ENCODE data around the gene ZFYVE27. TPM values are rescaled to one million over a fixed set of nuclear protein-coding genes. Genes with fewer than 3 reads are reported as not detected.

The ZFYVE27 gene
- total RNA-seq, 2 experiments from 2014 or later: 24.0 to 33.0 TPM

- no peaks in the 10 kb centered on the region for H4K20me1 ChIP-seq (ENCODE audit: insufficient read depth, low read length)
- ChIA-PET CTCF (ENCODE audit: unreplicated experiment) (interaction anchor here (1.6 kb wide), 1 partner anchor 21 kb away, joined by 5 read pairs; no protein-coding TSS in a partner anchor), POLR2A (no interaction called here)
- intact Hi-C loops (cut with micrococcal nuclease; ENCODE audit: unreplicated experiment): no loop called here
- H3K4me2 ChIP-seq (ENCODE audit: low read length): no peak overlapping the region
- no peaks in the 10 kb centered on the region for H3K4me1 ChIP-seq (ENCODE audit: insufficient read depth, low read length, poor library complexity, severe bottlenecking)
- no TSS peak for BruUV-seq (replicated peaks)
- no peaks in the 10 kb centered on the region for H3K79me2 ChIP-seq (ENCODE audit: insufficient read depth, low read depth, low read length)
- no peaks in the 10 kb centered on the region for H3K9me3 ChIP-seq (ENCODE audit: low read length)
- H3K36me3 ChIP-seq (ENCODE audit: insufficient read depth, low read length): no peaks in the 10 kb centered on the region
- no peak overlapping the region for H3K4me3 ChIP-seq (ENCODE audit: low read depth, low read length, poor library complexity, severe bottlenecking)
- H3K27ac ChIP-seq (ENCODE audit: low read depth, low read length, poor library complexity, severe bottlenecking): no peak overlapping the region
- H2AFZ ChIP-seq (ENCODE audit: low read length): no peak overlapping the region
- TF ChIP-seq EZH2phosphoT487 (IDR thresholded peaks at IDR 0.05; ENCODE audit: borderline replicate concordance, low read depth, low read length): no peak
- TF ChIP-seq CTCF (conservative IDR thresholded peaks at IDR 0.05; ENCODE audit: low read length): no peak
- no peak for DNase-seq (ENCODE audit: low spot score)
- H3K9me2 ChIP-seq (ENCODE audit: insufficient read depth, low read length): no peaks in the 10 kb centered on the region
Observed at GRCh38 chr10:97721871-97722780, 14.8 kb upstream of the ZFYVE27 start.

- no peak overlapping the region for H3K4me3 ChIP-seq (ENCODE audit: low read depth, low read length, poor library complexity, severe bottlenecking)
- no peaks in the 10 kb centered on the region for H3K36me3 ChIP-seq (ENCODE audit: insufficient read depth, low read length)
- CTCF ChIA-PET (ENCODE audit: unreplicated experiment): interaction anchor here (1.6 kb wide), 1 partner anchor 22 kb away, joined by 5 read pairs; no protein-coding TSS in a partner anchor
- no peaks in the 10 kb centered on the region for H3K4me1 ChIP-seq (ENCODE audit: insufficient read depth, low read length, poor library complexity, severe bottlenecking)
- TF ChIP-seq CTCF (conservative IDR thresholded peaks at IDR 0.05; ENCODE audit: low read length): no peak
- no peak for TF ChIP-seq EZH2phosphoT487 (IDR thresholded peaks at IDR 0.05; ENCODE audit: borderline replicate concordance, low read depth, low read length)
- no peaks in the 10 kb centered on the region for H3K9me3 ChIP-seq (ENCODE audit: low read length)
- no peak for DNase-seq (ENCODE audit: low spot score)
- POLR2A ChIA-PET: no interaction called here
- H2AFZ ChIP-seq (ENCODE audit: low read length): no peak overlapping the region
- H3K9me2 ChIP-seq (ENCODE audit: insufficient read depth, low read length): no peaks in the 10 kb centered on the region
- no peak overlapping the region for H3K27ac ChIP-seq (ENCODE audit: low read depth, low read length, poor library complexity, severe bottlenecking)
- BruUV-seq (replicated peaks): no TSS peak
- H3K4me2 ChIP-seq (ENCODE audit: low read length): no peak overlapping the region
- intact Hi-C loops (cut with micrococcal nuclease; ENCODE audit: unreplicated experiment): no loop called here
- H4K20me1 ChIP-seq (ENCODE audit: insufficient read depth, low read length): no peaks in the 10 kb centered on the region
- no peaks in the 10 kb centered on the region for H3K79me2 ChIP-seq (ENCODE audit: insufficient read depth, low read depth, low read length)
Observed at GRCh38 chr10:97723001-97723400, 13.9 kb upstream of the ZFYVE27 start.

All from OCI-LY7 (cell line).